Stimulated activated CD4-positive, alpha-beta T cell treated with anti-CD3 and anti-CD28 coated beads, Interleukin-1b, Interleukin-23, amount 100 ng/mL, for 4 hours (primary cell): ENCODE measurements around the gene DHDH.
A peak's percentile ranks its signal among the peaks of the same experiment; 100 is the strongest.
"Not testable (repeated sequence)": the region's sequence is repeated elsewhere in the genome, so short reads cannot be mapped to it uniquely, and the experiment has no call there.

Source experiments
- DNase-seq, 2 donors: peaks; one replicate each; pipeline ENCODE4 v3.0.0-alpha.2; 2020; ENCODE audit warnings: low read depth in 2 of 2

DHDH gene

GRCh38 chr19:48933382-48933932, at the start of gene DHDH:
Gene DHDH, plus strand, starts transcription at chr19:48933699. Its CDS starts 23 bp downstream, at chr19:48933722.
- peak; percentile 63 to 69 for DNase-seq

GRCh38 chr19:48883726-48884125, 49.8 kb upstream of the DHDH start:
- DNase-seq = no peak

- DNase-seq = no peak
These were observed 45.5 kb upstream of the DHDH start for GRCh38 chr19:48887861-48888612.

GRCh38 chr19:48889496-48889895, 44.0 kb upstream of the DHDH start:
- DNase-seq = not testable (repeated sequence)

GRCh38 chr19:48890551-48890950, 42.9 kb upstream of the DHDH start:
- DNase-seq = no peak

GRCh38 chr19:48895226-48895625, 38.3 kb upstream of the DHDH start:
- no peak for DNase-seq

GRCh38 chr19:48896191-48896720, 37.2 kb upstream of the DHDH start:
- DNase-seq = peak in 1 of 2 donors; percentile 44

GRCh38 chr19:48897181-48897580, 36.3 kb upstream of the DHDH start:
- DNase-seq = no peak

GRCh38 chr19:48899386-48899749, 34.1 kb upstream of the DHDH start:
- DNase-seq = not testable (repeated sequence)

GRCh38 chr19:48899781-48900476, 33.6 kb upstream of the DHDH start, which contains the start of gene NUCB1:
Gene NUCB1, plus strand, starts transcription at chr19:48900312. Its CDS starts 485 bp downstream, at chr19:48900797.
- DNase-seq = peak; percentile 99

- DNase-seq = no peak
These were observed 32.8 kb upstream of the DHDH start for GRCh38 chr19:48900477-48901406.

GRCh38 chr19:48902291-48902690, 31.2 kb upstream of the DHDH start:
- not testable (repeated sequence) for DNase-seq

GRCh38 chr19:48903788-48904187, 29.7 kb upstream of the DHDH start:
- DNase-seq = not testable (repeated sequence)

- DNase-seq = no peak
These were observed 27.8 kb upstream of the DHDH start for GRCh38 chr19:48905664-48906063.

GRCh38 chr19:48906324-48906723, 27.2 kb upstream of the DHDH start:
- DNase-seq = no peak

- no peak for DNase-seq
These were observed 25.8 kb upstream of the DHDH start for GRCh38 chr19:48907671-48908070.

GRCh38 chr19:48909424-48910077, 23.9 kb upstream of the DHDH start:
- not testable (repeated sequence) for DNase-seq

- DNase-seq = no peak
These were observed 22.7 kb upstream of the DHDH start for GRCh38 chr19:48910803-48911202.

- no peak for DNase-seq
These were observed 20.2 kb upstream of the DHDH start for GRCh38 chr19:48913114-48913889.

GRCh38 chr19:48914181-48914580, 19.3 kb upstream of the DHDH start:
- no peak for DNase-seq
